GM23338 (cell line): ENCODE results near the gene ENTPD6. TPM values are rescaled to one million over a fixed set of nuclear protein-coding genes. Genes with fewer than 3 reads are reported as not detected.

Experiments
- ATAC-seq: fragments of 200-7000 bp; cut with Tn5 transposase; 3 replicates; pipeline ENCODE4 v1.9.1; 2020
- DNase-seq: peaks from one replicate; pipeline ENCODE4 v3.0.0-alpha.2; 2015; ENCODE audit warnings: low spot score
- H2AFZ ChIP-seq: fragments of 200-600 bp; sonication (generic); 2 replicates; pipeline ENCODE4 v1.8.0; 2016; ENCODE audit warnings: antibody characterized with exemption, mild to moderate bottlenecking, moderate library complexity
- H3F3A ChIP-seq: fragments of 200-600 bp; sonication (generic); replicated peaks from 2 replicates; pipeline ENCODE4 v1.8.0; 2017; ENCODE audit warnings: antibody characterized with exemption, mixed run types, low read depth
- H3K27ac ChIP-seq: fragments of 200-600 bp; sonication (generic); 2 replicates; pipeline ENCODE4 v1.6.1; 2016; ENCODE audit warnings: low read depth
- H3K27me3 ChIP-seq: fragments of 200-600 bp; sonication (generic); 2 replicates; pipeline ENCODE4 v1.8.0; 2016; ENCODE audit warnings: mild to moderate bottlenecking, mixed run types, moderate library complexity; ENCODE audit not compliant: insufficient read depth
- H3K36me3 ChIP-seq: fragments of 200-600 bp; sonication (generic); 2 replicates; pipeline ENCODE4 v1.8.0; 2016; ENCODE audit warnings: mild to moderate bottlenecking; ENCODE audit not compliant: insufficient read depth
- H3K4me1 ChIP-seq: fragments of 200-600 bp; sonication (generic); 2 replicates; pipeline ENCODE4 v1.8.0; 2016; ENCODE audit warnings: mild to moderate bottlenecking, moderate library complexity; ENCODE audit not compliant: insufficient read depth
- H3K4me2 ChIP-seq: fragments of 200-600 bp; sonication (generic); 2 replicates; pipeline ENCODE4 v1.7.1; 2017; ENCODE audit warnings: mixed run types
- H3K4me3 ChIP-seq: fragments of 200-600 bp; sonication (generic); 2 replicates; pipeline ENCODE4 v1.6.1; 2016; ENCODE audit warnings: mixed run types
- H3K79me2 ChIP-seq: fragments of 200-600 bp; sonication (generic); replicated peaks from 2 replicates; pipeline ENCODE4 v1.8.0; 2017; ENCODE audit warnings: mild to moderate bottlenecking; ENCODE audit not compliant: insufficient read depth
- H3K9me2 ChIP-seq: fragments of 200-600 bp; sonication (generic); 2 replicates; pipeline ENCODE4 v1.8.0; 2017; ENCODE audit not compliant: insufficient read depth
- H4K20me1 ChIP-seq: fragments of 200-600 bp; sonication (generic); replicated peaks from 2 replicates; pipeline ENCODE4 v1.8.0; 2017; ENCODE audit warnings: mild to moderate bottlenecking; ENCODE audit not compliant: insufficient read depth
- H3K27ac Mint-ChIP-seq: 2 replicates; pipeline ENCODE4 v1.8.0; 2020; ENCODE audit warnings: inconsistent platforms, mild to moderate bottlenecking, moderate library complexity, mixed read lengths
- H3K27me3 Mint-ChIP-seq: 3 replicates; pipeline ENCODE4 v1.8.0; 2022; ENCODE audit warnings: low read depth, mild to moderate bottlenecking, moderate library complexity, mixed read lengths, inconsistent platforms; ENCODE audit not compliant: insufficient read depth, poor library complexity
- H3K36me3 Mint-ChIP-seq: 3 replicates; pipeline ENCODE4 v1.8.0; 2021; ENCODE audit warnings: low read depth, mild to moderate bottlenecking, inconsistent platforms, moderate library complexity, mixed read lengths
- H3K4me1 Mint-ChIP-seq: 3 replicates; pipeline ENCODE4 v1.8.0; 2020; ENCODE audit warnings: mild to moderate bottlenecking, inconsistent platforms, mixed read lengths
- H3K4me3 Mint-ChIP-seq: 3 replicates; pipeline ENCODE4 v1.8.0; 2021; ENCODE audit warnings: moderate library complexity, mild to moderate bottlenecking, inconsistent platforms, mixed read lengths
- H3K9me3 Mint-ChIP-seq: 3 replicates; pipeline ENCODE4 v1.8.0; 2020; ENCODE audit warnings: moderate library complexity, mild to moderate bottlenecking, inconsistent platforms, mixed read lengths
- CREB1 ChIP-seq: fragments of 250-450 bp; sonication (Bioruptor Pico); IDR thresholded peaks from 2 replicates; pipeline ENCODE4 v1.5.0; 2020; ENCODE audit warnings: low read depth, mild to moderate bottlenecking, moderate library complexity
- ETS1 ChIP-seq: IDR thresholded peaks from 2 replicates; pipeline ENCODE4 v1.6.1; 2016; ENCODE audit warnings: antibody characterized with exemption
- EZH2 ChIP-seq: fragments of 200-600 bp; sonication (generic); IDR thresholded peaks from one replicate; pipeline ENCODE4 v1.8.0; 2017; ENCODE audit warnings: antibody characterized with exemption, mild to moderate bottlenecking, low read depth; ENCODE audit not compliant: unreplicated experiment
- EZH2phosphoT487 ChIP-seq: fragments of 200-600 bp; sonication (generic); IDR thresholded peaks from one replicate; pipeline ENCODE4 v1.8.1; 2018; ENCODE audit warnings: antibody characterized with exemption; ENCODE audit not compliant: unreplicated experiment
- JUNB ChIP-seq: IDR thresholded peaks from one replicate; pipeline ENCODE4 v1.6.1; 2016; ENCODE audit warnings: antibody characterized with exemption; ENCODE audit not compliant: unreplicated experiment
- NANOG ChIP-seq: IDR thresholded peaks from 2 replicates; pipeline ENCODE4 v1.6.1; 2016; ENCODE audit warnings: antibody characterized with exemption, borderline replicate concordance
- POLR2AphosphoS5 ChIP-seq: IDR thresholded peaks from 2 replicates; pipeline ENCODE4 v1.6.1; 2016; ENCODE audit warnings: antibody characterized with exemption, low read depth
- REST ChIP-seq: IDR thresholded peaks from one replicate; pipeline ENCODE4 v1.6.1; 2018; ENCODE audit warnings: antibody characterized with exemption; ENCODE audit not compliant: unreplicated experiment
- STAT1 ChIP-seq: IDR thresholded peaks from one replicate; pipeline ENCODE4 v1.6.1; 2016; ENCODE audit warnings: antibody characterized with exemption; ENCODE audit not compliant: unreplicated experiment
- ZNF114 ChIP-seq: fragments of 250-450 bp; sonication (Bioruptor Pico); IDR thresholded peaks from 2 replicates; pipeline ENCODE4 v1.5.0; 2020; ENCODE audit warnings: mild to moderate bottlenecking, moderate library complexity
- ZNF331 ChIP-seq: fragments of 250-450 bp; sonication (Bioruptor Pico); IDR thresholded peaks from 2 replicates; pipeline ENCODE4 v1.5.0; 2020; ENCODE audit warnings: low read depth, mild to moderate bottlenecking, moderate library complexity
- polyA plus RNA-seq: library from polyadenylated mRNA; unstranded; fragments of >200 nt; fragmentation: Nextera tagmentation; extraction: Ambion mirVana; gene quantifications from 2 replicates; pipeline ENCODE4 v1.2.1, GENCODE V29; 2016
- total RNA-seq: library from RNA; depleted of rRNA; stranded (reverse); fragments of >200 nt; shearing (Covaris generic); gene quantifications from 2 replicates; pipeline ENCODE4 v1.2.3, GENCODE V29; 2014
- TF ChIP-seq, protein P1 (sequence below), 2 experiments: fragments of 200-600 bp in 1 of 2; sonication (generic) in 1 of 2; conservative IDR thresholded peaks; 2 replicates each; pipeline versions ENCODE4 v1.5.1 to v1.6.1; 2016 to 2017; ENCODE audit warnings: antibody characterized with exemption in 2 of 2, low read depth in 2 of 2, mild to moderate bottlenecking in 2 of 2, moderate library complexity in 1 of 2
- TF ChIP-seq, protein P2 (sequence below): fragments of 250-450 bp; sonication (Bioruptor Pico); IDR thresholded peaks from 2 replicates; pipeline ENCODE4 v1.5.0; 2020; ENCODE audit warnings: mild to moderate bottlenecking, moderate library complexity

Gene ENTPD6
- total and polyA plus RNA-seq, 2 experiments from 2014 or later: 19.3 to 45.9 TPM

DNA sequence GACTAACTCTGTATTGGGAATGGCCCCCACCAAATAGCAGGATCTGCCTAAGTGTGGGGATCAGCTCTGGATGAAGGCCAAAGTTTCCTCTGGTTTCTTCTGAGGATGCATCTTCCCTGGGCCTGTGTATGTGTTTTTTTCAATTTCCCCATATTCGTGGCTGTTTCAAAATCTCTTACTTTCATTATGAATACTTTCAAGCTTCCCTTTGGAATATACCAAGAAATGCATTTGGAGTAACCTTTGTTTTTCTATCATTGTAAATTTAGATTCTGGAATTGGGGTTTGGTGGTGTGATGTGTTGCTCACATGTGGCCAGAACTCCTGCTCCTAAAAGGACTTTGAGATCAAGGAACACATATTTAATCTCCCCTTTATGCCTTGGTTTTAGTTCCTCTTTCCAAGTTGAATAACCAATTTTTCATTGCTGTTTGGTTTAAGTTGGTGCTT, 8.4 kb downstream of the ENTPD6 start:
- Mint-ChIP-seq H3K27me3 (peaks cover 3% of the 10 kb centered on the region), H3K4me1 (peaks cover 25% of the 10 kb centered on the region), H3K9me3 (no peaks in the 10 kb centered on the region), H3K36me3 (0 out of 3 replicates have a peak, but pooled peaks cover 4% of the 10 kb centered on the region), H3K27ac (no peak overlapping the region), H3K4me3 (no peak overlapping the region)
- no peaks in the 10 kb centered on the region for H3K36me3 ChIP-seq
- no peaks in the 10 kb centered on the region for H3K9me2 ChIP-seq
- ATAC-seq (no peak), DNase-seq (no peak)
- no peak for TF ChIP-seq NANOG
- no peak for TF ChIP-seq POLR2AphosphoS5
- TF ChIP-seq STAT1: no peak
- no peak for TF ChIP-seq CREB1 (CRISPR knock-in tag)
- TF ChIP-seq ZNF331 (CRISPR knock-in tag): no peak
- TF ChIP-seq EZH2phosphoT487: no peak
- TF ChIP-seq ETS1: no peak
- TF ChIP-seq, protein P1, sequence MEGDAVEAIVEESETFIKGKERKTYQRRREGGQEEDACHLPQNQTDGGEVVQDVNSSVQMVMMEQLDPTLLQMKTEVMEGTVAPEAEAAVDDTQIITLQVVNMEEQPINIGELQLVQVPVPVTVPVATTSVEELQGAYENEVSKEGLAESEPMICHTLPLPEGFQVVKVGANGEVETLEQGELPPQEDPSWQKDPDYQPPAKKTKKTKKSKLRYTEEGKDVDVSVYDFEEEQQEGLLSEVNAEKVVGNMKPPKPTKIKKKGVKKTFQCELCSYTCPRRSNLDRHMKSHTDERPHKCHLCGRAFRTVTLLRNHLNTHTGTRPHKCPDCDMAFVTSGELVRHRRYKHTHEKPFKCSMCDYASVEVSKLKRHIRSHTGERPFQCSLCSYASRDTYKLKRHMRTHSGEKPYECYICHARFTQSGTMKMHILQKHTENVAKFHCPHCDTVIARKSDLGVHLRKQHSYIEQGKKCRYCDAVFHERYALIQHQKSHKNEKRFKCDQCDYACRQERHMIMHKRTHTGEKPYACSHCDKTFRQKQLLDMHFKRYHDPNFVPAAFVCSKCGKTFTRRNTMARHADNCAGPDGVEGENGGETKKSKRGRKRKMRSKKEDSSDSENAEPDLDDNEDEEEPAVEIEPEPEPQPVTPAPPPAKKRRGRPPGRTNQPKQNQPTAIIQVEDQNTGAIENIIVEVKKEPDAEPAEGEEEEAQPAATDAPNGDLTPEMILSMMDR (conservative IDR thresholded peaks at IDR 0.05; ENCODE audit: low read depth in 2 of 2): no peak
- TF ChIP-seq, protein P2, sequence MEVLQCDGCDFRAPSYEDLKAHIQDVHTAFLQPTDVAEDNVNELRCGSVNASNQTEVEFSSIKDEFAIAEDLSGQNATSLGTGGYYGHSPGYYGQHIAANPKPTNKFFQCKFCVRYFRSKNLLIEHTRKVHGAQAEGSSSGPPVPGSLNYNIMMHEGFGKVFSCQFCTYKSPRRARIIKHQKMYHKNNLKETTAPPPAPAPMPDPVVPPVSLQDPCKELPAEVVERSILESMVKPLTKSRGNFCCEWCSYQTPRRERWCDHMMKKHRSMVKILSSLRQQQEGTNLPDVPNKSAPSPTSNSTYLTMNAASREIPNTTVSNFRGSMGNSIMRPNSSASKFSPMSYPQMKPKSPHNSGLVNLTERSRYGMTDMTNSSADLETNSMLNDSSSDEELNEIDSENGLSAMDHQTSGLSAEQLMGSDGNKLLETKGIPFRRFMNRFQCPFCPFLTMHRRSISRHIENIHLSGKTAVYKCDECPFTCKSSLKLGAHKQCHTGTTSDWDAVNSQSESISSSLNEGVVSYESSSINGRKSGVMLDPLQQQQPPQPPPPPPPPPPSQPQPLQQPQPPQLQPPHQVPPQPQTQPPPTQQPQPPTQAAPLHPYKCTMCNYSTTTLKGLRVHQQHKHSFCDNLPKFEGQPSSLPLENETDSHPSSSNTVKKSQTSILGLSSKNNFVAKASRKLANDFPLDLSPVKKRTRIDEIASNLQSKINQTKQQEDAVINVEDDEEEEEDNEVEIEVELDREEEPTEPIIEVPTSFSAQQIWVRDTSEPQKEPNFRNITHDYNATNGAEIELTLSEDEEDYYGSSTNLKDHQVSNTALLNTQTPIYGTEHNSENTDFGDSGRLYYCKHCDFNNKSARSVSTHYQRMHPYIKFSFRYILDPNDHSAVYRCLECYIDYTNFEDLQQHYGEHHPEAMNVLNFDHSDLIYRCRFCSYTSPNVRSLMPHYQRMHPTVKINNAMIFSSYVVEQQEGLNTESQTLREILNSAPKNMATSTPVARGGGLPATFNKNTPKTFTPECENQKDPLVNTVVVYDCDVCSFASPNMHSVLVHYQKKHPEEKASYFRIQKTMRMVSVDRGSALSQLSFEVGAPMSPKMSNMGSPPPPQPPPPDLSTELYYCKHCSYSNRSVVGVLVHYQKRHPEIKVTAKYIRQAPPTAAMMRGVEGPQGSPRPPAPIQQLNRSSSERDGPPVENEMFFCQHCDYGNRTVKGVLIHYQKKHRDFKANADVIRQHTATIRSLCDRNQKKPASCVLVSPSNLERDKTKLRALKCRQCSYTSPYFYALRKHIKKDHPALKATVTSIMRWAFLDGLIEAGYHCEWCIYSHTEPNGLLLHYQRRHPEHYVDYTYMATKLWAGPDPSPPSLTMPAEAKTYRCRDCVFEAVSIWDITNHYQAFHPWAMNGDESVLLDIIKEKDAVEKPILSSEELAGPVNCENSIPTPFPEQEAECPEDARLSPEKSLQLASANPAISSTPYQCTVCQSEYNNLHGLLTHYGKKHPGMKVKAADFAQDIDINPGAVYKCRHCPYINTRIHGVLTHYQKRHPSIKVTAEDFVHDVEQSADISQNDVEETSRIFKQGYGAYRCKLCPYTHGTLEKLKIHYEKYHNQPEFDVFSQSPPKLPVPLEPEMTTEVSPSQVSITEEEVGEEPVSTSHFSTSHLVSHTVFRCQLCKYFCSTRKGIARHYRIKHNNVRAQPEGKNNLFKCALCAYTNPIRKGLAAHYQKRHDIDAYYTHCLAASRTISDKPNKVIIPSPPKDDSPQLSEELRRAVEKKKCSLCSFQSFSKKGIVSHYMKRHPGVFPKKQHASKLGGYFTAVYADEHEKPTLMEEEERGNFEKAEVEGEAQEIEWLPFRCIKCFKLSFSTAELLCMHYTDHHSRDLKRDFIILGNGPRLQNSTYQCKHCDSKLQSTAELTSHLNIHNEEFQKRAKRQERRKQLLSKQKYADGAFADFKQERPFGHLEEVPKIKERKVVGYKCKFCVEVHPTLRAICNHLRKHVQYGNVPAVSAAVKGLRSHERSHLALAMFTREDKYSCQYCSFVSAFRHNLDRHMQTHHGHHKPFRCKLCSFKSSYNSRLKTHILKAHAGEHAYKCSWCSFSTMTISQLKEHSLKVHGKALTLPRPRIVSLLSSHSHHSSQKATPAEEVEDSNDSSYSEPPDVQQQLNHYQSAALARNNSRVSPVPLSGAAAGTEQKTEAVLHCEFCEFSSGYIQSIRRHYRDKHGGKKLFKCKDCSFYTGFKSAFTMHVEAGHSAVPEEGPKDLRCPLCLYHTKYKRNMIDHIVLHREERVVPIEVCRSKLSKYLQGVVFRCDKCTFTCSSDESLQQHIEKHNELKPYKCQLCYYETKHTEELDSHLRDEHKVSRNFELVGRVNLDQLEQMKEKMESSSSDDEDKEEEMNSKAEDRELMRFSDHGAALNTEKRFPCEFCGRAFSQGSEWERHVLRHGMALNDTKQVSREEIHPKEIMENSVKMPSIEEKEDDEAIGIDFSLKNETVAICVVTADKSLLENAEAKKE (CRISPR knock-in tag): no peak
- TF ChIP-seq EZH2: no peak
- TF ChIP-seq REST: no peak
- TF ChIP-seq ZNF114 (CRISPR knock-in tag): no peak
- TF ChIP-seq JUNB: no peak
- H2AFZ ChIP-seq: no peak overlapping the region
- peaks cover 22% of the 10 kb centered on the region; the same call in 1 of the 2 replicates for H4K20me1 ChIP-seq
- no peaks in the 10 kb centered on the region for H3K27me3 ChIP-seq
- no peak overlapping the region for H3K27ac ChIP-seq
- peaks cover 65% of the 10 kb centered on the region for H3K79me2 ChIP-seq
- peaks cover 4% of the 10 kb centered on the region for H3K4me1 ChIP-seq
- no peak overlapping the region for H3K4me3 ChIP-seq
- H3F3A ChIP-seq: 0 out of 2 replicates have a peak, but pooled peaks cover 2% of the 10 kb centered on the region
- no peak overlapping the region for H3K4me2 ChIP-seq
